HFF-Myc (cell line): ENCODE results near the gene CDH4.

Experiments used
- DNase-seq: peaks from one replicate; pipeline ENCODE4 v3.0.0-alpha.2; 2011; ENCODE audit warnings: low read depth; ENCODE audit errors: extremely low read depth
- H3K4me3 ChIP-seq: replicated peaks from 2 replicates; pipeline ENCODE4 v1.5.1; 2011; ENCODE audit warnings: low read depth, mild to moderate bottlenecking, control low read depth, low read length
- TF ChIP-seq, protein P1 (sequence below): IDR thresholded peaks from 2 replicates; pipeline ENCODE4 v1.5.1; 2012; ENCODE audit warnings: mild to moderate bottlenecking, low read depth, low read length, control low read depth; ENCODE audit errors: missing control alignments

The CDH4 gene

GRCh38 chr20:61587681-61588289, 335.7 kb downstream of the CDH4 start:
- no peak overlapping the region for H3K4me3 ChIP-seq
- TF ChIP-seq, protein P1, sequence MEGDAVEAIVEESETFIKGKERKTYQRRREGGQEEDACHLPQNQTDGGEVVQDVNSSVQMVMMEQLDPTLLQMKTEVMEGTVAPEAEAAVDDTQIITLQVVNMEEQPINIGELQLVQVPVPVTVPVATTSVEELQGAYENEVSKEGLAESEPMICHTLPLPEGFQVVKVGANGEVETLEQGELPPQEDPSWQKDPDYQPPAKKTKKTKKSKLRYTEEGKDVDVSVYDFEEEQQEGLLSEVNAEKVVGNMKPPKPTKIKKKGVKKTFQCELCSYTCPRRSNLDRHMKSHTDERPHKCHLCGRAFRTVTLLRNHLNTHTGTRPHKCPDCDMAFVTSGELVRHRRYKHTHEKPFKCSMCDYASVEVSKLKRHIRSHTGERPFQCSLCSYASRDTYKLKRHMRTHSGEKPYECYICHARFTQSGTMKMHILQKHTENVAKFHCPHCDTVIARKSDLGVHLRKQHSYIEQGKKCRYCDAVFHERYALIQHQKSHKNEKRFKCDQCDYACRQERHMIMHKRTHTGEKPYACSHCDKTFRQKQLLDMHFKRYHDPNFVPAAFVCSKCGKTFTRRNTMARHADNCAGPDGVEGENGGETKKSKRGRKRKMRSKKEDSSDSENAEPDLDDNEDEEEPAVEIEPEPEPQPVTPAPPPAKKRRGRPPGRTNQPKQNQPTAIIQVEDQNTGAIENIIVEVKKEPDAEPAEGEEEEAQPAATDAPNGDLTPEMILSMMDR, result no peak
- no peak for DNase-seq

- H3K4me3 ChIP-seq, result peak overlapping the region; percentile 8; the same call in 1 of the 2 replicates
- peak; percentile 49 for DNase-seq
- TF ChIP-seq, protein P1, result no peak
These were observed 336.6 kb downstream of the CDH4 start for GRCh38 chr20:61588411-61589385.

DNA sequence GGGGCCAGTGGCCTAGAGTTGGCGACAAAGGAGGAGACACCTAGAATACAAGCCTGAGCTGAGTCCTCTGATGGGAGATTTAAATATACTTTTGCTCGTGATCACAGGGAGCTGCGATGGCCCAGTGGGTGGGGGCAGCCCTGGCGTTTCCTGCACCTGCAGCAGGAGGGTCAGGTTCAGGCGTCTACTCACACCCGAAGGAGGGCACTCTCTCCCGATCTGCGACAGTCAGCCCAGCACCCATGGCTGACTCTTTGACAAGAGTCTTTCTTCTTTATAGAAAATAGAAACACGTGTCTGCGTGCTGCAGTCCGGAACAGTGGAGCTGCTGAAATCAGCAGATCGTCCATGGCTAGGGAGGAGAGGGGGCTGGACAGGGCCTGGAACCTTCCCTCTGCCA, 338.2 kb downstream of the CDH4 start:
- TF ChIP-seq, protein P1, result no peak
- no peak for DNase-seq
- no peak overlapping the region for H3K4me3 ChIP-seq

GRCh38 chr20:61593516-61593915, 341.5 kb downstream of the CDH4 start:
- DNase-seq, result no peak
- H3K4me3 ChIP-seq, result no peak overlapping the region
- TF ChIP-seq, protein P1, result no peak

DNA sequence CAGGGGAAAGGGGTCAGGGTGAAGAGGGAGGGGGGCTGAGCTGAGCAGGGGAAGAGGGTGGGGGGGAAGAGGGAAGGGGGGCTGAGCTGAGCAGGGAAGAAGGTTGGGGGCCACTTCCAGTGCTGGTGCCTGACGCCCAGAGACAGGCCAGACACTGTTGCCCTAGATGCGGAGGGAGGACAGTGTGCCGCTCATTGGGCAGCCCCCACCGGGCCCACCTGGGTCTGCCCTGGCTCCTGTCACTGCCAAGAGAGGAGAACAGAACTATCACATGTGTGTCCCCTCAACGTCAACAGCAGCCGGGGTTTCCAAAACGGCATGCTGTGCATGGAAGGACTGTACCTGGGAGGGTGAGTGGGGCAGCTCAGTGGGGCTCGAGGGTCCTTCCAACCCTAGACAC, 342.1 kb downstream of the CDH4 start:
- H3K4me3 ChIP-seq, result no peak overlapping the region
- TF ChIP-seq, protein P1, result no peak
- DNase-seq, result no peak

DNA sequence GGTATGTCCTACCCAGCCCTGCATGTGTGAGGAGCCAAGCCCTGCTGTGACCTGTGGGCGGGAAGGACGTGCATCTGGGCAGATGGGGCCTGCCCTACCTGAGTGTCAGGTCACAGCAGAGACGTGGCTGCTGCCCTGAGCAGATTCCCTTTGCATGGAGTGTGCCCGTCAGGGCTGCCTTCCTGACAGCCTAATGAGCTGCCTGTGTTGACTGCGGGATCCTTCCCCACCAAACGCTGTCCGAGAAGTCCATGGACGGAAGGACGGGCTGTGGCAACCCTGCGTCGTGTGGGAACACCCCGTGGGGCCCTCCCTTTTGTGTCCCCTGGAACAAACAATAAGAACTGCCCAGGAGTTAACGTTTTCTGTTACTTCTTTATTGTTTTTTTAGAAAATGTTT, 343.2 kb downstream of the CDH4 start:
- no peak for DNase-seq
- TF ChIP-seq, protein P1, result no peak
- no peak overlapping the region for H3K4me3 ChIP-seq
